GM21576 (cell line): ENCODE results near the gene ZNF48.

Experiments used
- ATAC-seq: cut with Tn5 transposase; IDR thresholded peaks from one replicate; pipeline ENCODE4 v1.9.1; 2021; ENCODE audit warnings: mild to moderate bottlenecking, moderate library complexity; ENCODE audit not compliant: unreplicated experiment

ZNF48 gene

DNA sequence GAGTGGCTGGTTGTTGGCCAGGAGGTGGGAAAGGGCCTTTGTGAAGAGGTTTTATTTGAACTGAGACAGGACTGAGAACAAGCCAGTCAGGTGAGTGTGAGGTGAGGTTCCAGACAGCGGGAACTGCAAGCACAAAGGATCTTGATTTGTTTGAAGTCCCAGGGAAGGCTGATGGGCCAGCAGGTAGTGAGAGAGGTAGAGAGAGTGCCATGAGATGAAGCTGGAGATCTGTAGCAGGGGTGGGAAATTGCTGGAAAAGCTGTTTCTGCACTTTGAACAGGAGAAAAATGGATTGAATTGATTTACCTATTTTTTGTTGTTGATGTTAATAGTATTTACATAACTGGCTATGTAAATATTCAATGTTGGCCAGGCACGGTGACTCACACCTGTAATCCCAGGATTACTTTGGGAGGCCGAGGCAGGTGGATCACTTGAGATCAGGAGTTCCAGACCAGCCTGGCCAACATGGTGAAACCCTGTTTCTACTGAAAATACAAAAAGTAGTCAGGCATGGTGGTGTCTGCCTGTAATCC is 42.4 kb downstream of the ZNF48 start:
- ATAC-seq, result no peak

DNA sequence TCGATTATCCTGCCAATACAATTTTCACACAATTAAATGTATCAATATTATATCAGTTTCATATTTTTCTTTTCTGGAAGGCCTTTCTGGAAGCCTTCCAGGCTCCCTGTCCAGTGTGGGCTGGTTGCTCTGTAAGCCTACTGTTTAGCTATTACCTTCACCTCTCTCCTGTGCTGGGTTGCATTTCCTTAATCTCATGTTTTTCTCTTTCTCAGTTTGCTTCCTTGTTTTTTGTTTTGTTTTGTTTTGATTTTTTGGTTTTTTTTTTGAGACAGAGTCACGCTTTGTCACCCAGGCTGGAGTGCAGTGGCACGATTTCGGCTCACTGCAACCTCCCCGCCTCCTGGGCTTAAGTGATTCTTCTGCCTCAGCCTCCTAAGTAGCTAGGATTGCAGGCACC is 43.6 kb downstream of the ZNF48 start:
- ATAC-seq, result no peak

DNA sequence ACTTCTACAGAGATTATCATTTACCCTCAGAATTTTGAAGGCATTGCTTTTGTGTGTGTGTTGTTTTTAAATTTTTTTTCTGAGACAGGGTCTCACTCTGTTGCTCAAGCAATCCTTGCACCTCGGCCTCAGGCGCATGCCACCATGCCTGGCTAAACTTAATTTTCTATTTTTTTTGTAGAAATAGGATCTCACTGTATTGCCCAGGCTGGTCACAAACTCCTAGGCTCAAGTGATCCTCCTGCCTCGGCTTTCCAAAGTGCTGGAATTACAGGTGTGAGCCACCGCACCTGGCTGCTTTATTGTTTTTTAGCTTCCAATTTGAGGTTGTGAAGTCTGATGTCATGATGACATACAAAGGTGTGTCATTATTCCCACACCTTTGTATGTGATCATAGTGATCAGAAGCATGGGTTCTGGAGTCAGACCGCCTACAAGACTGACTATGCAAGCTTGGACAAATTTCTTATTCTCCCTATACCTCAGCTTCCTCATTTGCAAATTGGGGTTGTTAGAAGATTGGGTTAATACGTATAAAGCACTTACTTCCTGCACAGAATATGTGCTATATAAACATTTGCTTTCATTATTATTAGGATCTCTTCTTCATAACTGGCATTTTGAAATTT is 44.6 kb downstream of the ZNF48 start:
- no peak for ATAC-seq

DNA sequence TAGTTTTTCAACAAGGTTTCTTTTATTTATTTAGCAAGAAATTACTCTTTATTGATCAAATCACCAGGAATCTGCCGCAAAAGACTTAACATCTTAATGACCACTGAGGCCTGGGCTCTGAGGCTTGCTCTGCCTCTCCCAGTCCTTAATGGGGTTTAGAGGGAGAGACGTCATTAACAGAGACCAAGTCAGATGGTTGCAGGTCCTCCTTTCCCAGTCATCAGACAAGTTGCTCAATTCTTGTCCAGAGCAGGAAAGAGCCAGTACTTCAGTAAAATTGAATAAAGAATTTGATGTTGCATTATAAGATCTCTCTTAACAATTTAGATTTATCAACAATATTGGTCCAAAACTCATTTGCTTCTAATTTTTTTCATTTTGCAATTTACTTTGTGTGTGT is 48.4 kb downstream of the ZNF48 start:
- ATAC-seq, result no peak

DNA sequence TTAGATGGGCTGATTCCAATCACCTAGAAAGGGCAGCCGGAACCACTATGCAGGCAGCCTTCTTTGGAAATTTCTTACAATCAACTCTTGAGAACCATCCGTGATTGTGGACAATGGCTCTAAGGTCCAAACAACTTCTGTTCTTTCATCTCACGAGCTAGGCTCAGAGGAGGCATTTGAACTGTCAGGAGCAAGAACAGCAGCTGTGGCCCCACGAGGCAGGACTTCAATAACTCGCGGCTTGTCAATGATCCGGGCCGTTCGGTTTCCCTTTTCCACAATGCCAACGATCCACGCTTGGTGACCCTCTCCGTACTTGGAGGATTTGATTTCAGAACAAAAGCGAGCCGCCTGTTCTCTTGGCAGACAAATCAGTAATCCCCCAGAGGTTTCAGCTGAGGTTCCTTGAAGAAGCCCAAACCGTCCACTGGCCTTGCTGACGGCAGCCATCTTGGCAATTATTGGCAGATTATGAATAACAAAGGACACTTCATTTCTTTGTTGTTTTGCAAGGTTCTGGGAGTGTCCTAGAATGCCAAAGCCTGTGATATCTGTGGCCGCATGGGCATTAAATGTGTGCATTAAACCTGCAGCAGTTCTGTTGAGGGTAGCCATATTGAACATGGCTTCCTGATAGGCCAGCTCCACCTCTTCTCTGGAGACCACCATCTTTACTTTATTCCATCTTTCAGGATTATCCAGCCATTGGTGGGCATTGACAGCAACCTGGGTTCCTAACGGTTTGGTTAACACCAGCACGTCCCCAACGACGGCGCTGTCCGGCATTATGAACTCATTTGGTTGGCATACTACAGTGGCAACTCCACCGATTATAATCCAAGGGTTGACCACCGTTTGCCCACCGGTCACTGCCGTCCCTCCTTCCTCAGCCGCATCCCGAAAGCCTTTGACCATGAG is 49.3 kb downstream of the ZNF48 start:
- ATAC-seq, result no peak

DNA sequence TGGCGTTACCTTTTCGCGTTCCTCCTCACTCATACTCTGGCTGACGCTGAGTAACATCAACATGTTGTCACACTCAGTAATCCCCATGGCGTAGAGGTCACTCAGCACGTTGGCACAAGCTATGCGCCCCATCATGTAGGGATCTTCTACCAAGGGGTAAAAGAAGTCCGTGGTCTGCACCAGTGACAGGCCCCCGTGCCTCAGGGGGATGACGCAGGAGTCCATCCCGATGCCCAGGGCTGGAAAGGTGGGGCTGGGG is 49.9 kb downstream of the ZNF48 start:
- ATAC-seq, result no peak

DNA sequence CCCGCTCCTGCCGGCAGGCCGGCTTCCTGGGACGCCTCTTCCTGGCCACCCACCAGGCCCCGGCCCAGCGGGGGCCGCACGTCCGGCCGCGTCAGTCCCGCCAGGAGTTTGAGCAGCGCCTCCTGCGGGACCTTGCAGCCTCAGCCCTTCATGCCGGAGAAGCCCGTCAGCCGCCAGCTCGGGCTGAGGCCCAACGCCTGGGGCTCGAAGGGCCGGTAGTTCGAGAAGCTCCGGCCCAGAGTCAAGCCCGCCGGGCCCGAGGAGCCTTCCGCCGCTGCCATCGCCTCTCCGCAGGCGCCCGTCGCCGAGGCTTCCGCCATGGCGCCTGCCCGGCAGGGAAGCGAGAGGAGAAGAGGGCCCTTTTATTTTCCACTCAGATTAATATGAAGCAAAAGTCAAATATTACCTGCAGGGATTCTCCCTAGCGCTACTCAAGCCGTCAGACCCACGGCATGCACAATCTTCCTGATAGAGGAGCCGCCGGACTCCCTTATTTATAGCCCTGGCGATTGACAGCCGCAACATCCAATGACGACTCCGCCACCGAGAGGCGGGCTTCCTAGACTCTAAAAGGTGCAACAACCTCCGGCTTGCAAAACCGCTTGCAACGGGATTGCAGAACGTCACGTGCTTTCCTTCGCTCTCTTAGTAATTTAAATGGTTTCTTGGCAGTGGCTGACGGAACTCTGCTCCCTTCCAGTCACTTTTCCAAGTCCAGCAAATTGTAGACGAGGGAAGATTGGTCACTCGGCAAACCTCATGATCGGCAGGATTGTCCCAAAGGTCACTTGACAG is 50.4 kb downstream of the ZNF48 start, which contains the start of gene SEPHS2:
Gene SEPHS2 (minus strand): TSS at position 467 of the 795 bp plus-strand sequence. CDS start 147 bp downstream, at position 320.
- peak; percentile 81 for ATAC-seq

DNA sequence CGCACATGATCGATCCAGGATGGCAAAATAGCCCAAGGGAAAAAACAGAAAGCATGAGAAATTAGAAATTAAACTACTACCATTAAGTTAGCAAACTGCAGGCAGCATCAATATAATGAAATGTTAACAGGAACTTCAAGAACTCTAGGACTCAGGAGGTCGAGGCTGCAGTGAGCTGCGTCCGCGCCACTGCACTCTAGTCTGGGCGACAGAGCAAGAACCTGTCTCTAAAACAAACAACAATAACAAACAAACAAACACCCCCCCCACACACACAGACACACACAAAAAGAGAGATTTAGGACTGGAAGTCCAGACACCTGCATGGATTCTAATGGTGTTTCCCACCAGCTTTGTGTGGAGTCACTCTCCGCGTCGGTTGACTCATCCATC is 51.0 kb downstream of the ZNF48 start:
- no peak for ATAC-seq

DNA sequence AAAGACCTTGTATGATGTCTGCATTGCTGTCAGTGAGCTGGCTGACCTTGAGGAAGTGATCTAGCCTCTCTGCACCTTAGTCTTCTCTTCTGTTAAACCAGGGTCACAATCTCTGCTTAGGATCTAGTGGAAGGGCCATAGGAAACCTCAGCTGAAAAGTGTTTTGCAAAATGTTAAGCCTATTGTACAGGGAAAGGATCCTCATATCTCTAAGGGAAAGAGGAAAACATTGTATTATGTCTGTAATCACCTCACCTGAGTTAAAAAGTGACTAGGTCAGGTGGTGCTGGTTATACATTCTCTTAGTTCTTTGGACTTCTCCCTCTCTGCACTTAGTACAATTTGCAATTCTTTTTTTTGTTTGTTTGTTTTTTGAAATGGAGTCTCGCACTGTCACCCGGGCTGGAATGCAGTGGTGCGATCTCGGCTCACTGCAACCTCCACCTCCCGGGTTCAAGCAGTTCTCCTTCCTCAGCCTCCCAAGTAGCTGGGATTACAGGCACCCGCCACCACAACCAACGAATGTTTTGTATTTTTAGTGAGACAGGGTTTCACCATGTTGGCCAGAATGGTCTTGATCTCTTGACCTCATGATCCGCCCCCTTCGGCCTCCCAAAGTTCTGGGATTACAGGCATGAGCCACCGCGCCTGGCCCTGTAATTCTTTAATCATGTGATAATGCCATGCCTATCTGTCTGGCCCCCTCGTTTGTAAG is 52.4 kb downstream of the ZNF48 start:
- no peak for ATAC-seq

DNA sequence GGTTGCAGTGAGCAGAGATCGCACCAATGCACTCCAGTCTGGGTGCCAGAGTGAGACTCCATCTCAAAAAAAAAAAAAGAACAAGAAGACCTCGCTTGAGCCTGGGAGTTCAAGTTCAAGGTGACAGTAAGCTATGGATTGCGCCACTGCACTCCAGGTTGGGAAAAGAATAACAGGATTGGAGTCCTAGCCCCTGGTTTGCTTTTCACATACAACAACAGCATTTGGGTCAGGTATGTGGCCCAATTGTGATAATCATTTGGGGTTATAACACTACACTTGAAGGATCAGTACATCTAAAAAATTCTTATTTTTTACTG is 53.9 kb downstream of the ZNF48 start:
- ATAC-seq, result no peak
